HG02973 (cell line): Measurements from ENCODE around the gene GSC.
"Not testable (repeated sequence)": the region's sequence is repeated elsewhere in the genome, so short reads cannot be mapped to it uniquely, and the experiment has no call there.

Source experiments
- ATAC-seq: cut with Tn5 transposase; IDR thresholded peaks from one replicate; pipeline ENCODE4 v1.9.1; 2021; ENCODE audit warnings: moderate library complexity; ENCODE audit not compliant: unreplicated experiment

The GSC gene

GRCh38 chr14:94769391-94770250, at the start of gene GSC:
Gene GSC, minus strand, starts transcription at chr14:94770113. Its CDS starts 98 bp downstream, at chr14:94770015.
- ATAC-seq = no peak

- no peak for ATAC-seq
Observed at GRCh38 chr14:94819531-94819930, 49.6 kb upstream of the GSC start.

GRCh38 chr14:94816113-94816512, 46.2 kb upstream of the GSC start:
- no peak for ATAC-seq

GRCh38 chr14:94805680-94806288, 35.9 kb upstream of the GSC start:
- ATAC-seq = no peak

- ATAC-seq = no peak
Observed at GRCh38 chr14:94801225-94801624, 31.3 kb upstream of the GSC start.

GRCh38 chr14:94800764-94801163, 30.9 kb upstream of the GSC start:
- not testable (repeated sequence) for ATAC-seq

GRCh38 chr14:94797887-94798286, 28.0 kb upstream of the GSC start:
- no peak for ATAC-seq

- ATAC-seq = no peak
Observed at GRCh38 chr14:94796278-94796677, 26.4 kb upstream of the GSC start.

- ATAC-seq = no peak
Observed at GRCh38 chr14:94795372-94795771, 25.5 kb upstream of the GSC start.

- ATAC-seq = no peak
Observed at GRCh38 chr14:94793901-94794300, 24.0 kb upstream of the GSC start.

GRCh38 chr14:94787655-94788054, 17.7 kb upstream of the GSC start:
- ATAC-seq = no peak

GRCh38 chr14:94787092-94787491, 17.2 kb upstream of the GSC start:
- no peak for ATAC-seq

- no peak for ATAC-seq
Observed at GRCh38 chr14:94780536-94781399, 10.9 kb upstream of the GSC start.

GRCh38 chr14:94779713-94780112, 9.8 kb upstream of the GSC start:
- ATAC-seq = no peak

GRCh38 chr14:94775871-94776210, 5.9 kb upstream of the GSC start:
- no peak for ATAC-seq

GRCh38 chr14:94775091-94775870, 5.4 kb upstream of the GSC start:
- ATAC-seq = no peak

GRCh38 chr14:94774344-94775090, 4.6 kb upstream of the GSC start:
- no peak for ATAC-seq

- ATAC-seq = no peak
Observed at GRCh38 chr14:94773655-94774343, 3.9 kb upstream of the GSC start.

GRCh38 chr14:94773061-94773648, 3.2 kb upstream of the GSC start:
- ATAC-seq = no peak
